GM12874 (cell line): ENCODE results near the gene THAP3.

ENCODE experiments used
- TF ChIP-seq, protein P1 (sequence below): IDR thresholded peaks from 2 replicates; pipeline ENCODE4 v1.5.1; 2011; ENCODE audit warnings: low read depth, mild to moderate bottlenecking, control low read depth, low read length, moderate library complexity; ENCODE audit not compliant: insufficient read depth

The THAP3 gene

DNA sequence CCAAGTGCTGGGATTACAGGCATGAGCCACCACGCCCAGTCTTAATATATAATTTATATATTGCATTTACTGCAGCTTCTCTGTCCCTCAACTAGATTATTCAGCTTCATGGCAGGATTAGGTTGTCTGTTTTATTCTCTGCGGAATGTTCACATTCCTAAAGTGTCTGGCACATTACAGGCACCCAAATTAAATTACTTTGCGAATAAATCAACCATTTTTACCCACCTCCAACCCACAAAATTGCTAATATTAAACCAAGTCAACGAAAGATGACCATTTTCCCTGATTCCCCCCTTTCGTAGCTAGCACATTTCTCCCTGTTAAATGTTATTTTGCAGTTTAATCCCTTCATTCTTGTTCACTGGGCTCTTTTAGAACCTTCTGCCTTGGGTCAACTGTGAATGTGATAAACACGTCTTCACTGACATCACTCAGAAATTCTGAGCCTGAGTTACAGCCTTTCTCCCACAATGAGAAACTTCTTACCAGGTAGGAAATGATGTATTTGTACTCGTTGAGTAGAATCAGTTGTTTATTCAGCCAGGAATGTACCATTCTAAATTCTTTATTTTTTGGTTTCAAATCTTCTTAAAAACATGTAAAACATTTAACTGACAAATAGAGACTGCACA, 35.9 kb downstream of the THAP3 start:
- TF ChIP-seq, protein P1, sequence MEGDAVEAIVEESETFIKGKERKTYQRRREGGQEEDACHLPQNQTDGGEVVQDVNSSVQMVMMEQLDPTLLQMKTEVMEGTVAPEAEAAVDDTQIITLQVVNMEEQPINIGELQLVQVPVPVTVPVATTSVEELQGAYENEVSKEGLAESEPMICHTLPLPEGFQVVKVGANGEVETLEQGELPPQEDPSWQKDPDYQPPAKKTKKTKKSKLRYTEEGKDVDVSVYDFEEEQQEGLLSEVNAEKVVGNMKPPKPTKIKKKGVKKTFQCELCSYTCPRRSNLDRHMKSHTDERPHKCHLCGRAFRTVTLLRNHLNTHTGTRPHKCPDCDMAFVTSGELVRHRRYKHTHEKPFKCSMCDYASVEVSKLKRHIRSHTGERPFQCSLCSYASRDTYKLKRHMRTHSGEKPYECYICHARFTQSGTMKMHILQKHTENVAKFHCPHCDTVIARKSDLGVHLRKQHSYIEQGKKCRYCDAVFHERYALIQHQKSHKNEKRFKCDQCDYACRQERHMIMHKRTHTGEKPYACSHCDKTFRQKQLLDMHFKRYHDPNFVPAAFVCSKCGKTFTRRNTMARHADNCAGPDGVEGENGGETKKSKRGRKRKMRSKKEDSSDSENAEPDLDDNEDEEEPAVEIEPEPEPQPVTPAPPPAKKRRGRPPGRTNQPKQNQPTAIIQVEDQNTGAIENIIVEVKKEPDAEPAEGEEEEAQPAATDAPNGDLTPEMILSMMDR = no peak

DNA sequence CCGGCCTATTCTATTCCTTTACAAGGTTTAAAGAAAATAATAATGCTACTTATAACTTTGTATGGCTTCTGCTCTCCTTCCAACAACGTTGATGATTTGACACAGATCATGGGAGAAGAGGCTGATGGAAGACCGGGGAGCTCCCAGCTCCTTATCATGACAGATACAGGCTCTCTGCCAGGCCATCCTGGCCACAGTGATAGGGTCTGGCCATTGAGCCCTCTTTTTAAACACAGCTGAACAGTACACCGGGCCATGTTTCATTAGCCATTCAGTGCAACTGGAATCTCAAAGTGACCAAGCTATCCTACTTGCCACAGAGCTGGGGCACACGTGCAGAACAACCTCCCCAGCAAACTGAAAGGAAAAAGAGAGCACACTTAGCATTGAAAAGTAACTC, 42.0 kb downstream of the THAP3 start:
- TF ChIP-seq, protein P1 = no peak

- TF ChIP-seq, protein P1 = no peak
Observed at GRCh38 chr1:6667139-6667538, 42.5 kb downstream of the THAP3 start.

GRCh38 chr1:6668503-6668902, 43.8 kb downstream of the THAP3 start:
- TF ChIP-seq, protein P1 = no peak

DNA sequence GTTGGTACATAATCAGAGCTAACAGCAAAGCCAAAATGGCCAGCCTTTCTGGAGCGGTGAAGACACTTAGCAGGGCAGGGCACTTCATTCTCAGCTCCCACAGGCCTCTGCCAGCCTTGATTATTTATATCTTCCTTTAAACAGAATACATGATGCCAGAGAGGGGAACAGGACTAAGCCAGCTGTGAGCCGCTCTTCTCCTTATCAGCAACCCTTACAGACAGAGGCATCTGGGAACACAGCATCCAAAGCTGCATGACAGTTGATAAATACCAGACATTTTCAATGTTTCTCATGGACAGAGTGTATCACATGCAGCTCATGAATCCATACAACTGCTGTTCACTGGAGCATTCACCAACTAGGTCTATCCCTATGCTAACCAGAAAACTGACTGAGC, 47.9 kb downstream of the THAP3 start:
- TF ChIP-seq, protein P1 = no peak

- TF ChIP-seq, protein P1 = no peak
Observed at GRCh38 chr1:6673816-6674398, 49.2 kb downstream of the THAP3 start.

DNA sequence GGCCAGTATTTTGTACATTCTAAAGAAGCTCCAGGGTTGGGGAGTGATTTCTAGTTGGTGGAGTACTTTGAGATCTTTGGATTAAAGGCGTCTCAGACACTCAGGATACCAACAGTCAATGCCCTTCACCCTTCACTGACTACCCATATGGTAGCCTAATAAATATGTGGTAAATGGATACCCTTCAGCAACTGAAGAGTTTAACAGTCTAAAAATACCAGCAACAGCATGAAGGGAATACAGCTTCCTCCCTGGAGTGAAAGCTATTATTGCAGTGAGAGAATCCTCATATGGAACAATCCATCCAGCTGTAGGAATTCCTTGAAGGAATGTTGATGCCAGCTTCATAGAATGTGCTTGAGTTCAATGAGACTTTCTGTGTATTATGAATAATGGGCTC, 50.1 kb downstream of the THAP3 start:
- TF ChIP-seq, protein P1 = no peak
